HepG2 (cell line): Measurements from ENCODE around the gene HLF. TPM values are rescaled to one million over a fixed set of nuclear protein-coding genes. Genes with fewer than 3 reads are reported as not detected.

Experiments
- AKAP8 ChIP-seq: sonication (generic); formaldehyde crosslinking; IDR thresholded peaks from 2 replicates; pipeline ENCODE4 v1.5.1; 2020; ENCODE audit warnings: mild to moderate bottlenecking, missing genetic modification reagents
- DPF2 ChIP-seq: sonication (generic); formaldehyde crosslinking; IDR thresholded peaks from 2 replicates; pipeline ENCODE4 v1.4.0; 2020; ENCODE audit warnings: mild to moderate bottlenecking, low read depth, missing genetic modification reagents, borderline replicate concordance
- FOXP4 ChIP-seq: sonication (generic); formaldehyde crosslinking; IDR thresholded peaks from 2 replicates; pipeline ENCODE4 v1.4.0; 2020; ENCODE audit warnings: missing genetic modification reagents
- GPN1 ChIP-seq: sonication (generic); formaldehyde crosslinking; IDR thresholded peaks from 2 replicates; pipeline ENCODE4 v1.5.1; 2020; ENCODE audit warnings: missing genetic modification reagents, borderline replicate concordance
- RARG ChIP-seq: sonication (generic); formaldehyde crosslinking; IDR thresholded peaks from 2 replicates; pipeline ENCODE4 v1.4.0; 2020; ENCODE audit warnings: low read depth, mild to moderate bottlenecking, missing genetic modification reagents
- ZC3H4 ChIP-seq: sonication (generic); formaldehyde crosslinking; IDR thresholded peaks from 2 replicates; pipeline ENCODE4 v1.4.0; 2020; ENCODE audit warnings: missing genetic modification reagents, borderline replicate concordance
- ZNF20 ChIP-seq: sonication (generic); formaldehyde crosslinking; IDR thresholded peaks from 2 replicates; pipeline ENCODE4 v1.4.0; 2020; ENCODE audit warnings: mild to moderate bottlenecking, moderate library complexity, missing genetic modification reagents
- ZNF207 ChIP-seq: fragments of 450-650 bp; IDR thresholded peaks from 2 replicates; pipeline ENCODE4 v1.6.1; 2016; ENCODE audit warnings: antibody characterized with exemption, borderline replicate concordance
- ZNF276 ChIP-seq: sonication (generic); formaldehyde crosslinking; IDR thresholded peaks from 2 replicates; pipeline ENCODE4 v1.4.0; 2020; ENCODE audit warnings: mild to moderate bottlenecking, low read depth, missing genetic modification reagents
- ZNF550 ChIP-seq: sonication (generic); formaldehyde crosslinking; IDR thresholded peaks from 2 replicates; pipeline ENCODE4 v1.4.0; 2020; ENCODE audit warnings: mild to moderate bottlenecking, missing genetic modification reagents, borderline replicate concordance
- ZNF703 ChIP-seq: sonication (generic); formaldehyde crosslinking; IDR thresholded peaks from 2 replicates; pipeline ENCODE4 v1.5.1; 2020; ENCODE audit warnings: missing genetic modification reagents, mild to moderate bottlenecking, moderate library complexity, borderline replicate concordance
- ZSCAN9 ChIP-seq: IDR thresholded peaks from 2 replicates; pipeline ENCODE4 v1.6.1; 2016; ENCODE audit warnings: borderline replicate concordance
- polyA plus RNA-seq, 8 experiments: library from polyadenylated mRNA; depleted of rRNA in 3 of 8; stranded (reverse) in 7 of 8; unstranded in 1 of 8; fragments of >200 nt; fragmentation: Illumina TruSeq in 4 of 8; extraction: Trizol in 4 of 8; gene quantifications; 2 replicates each; pipeline versions ENCODE4 v1.2.1 to v1.2.3, GENCODE V29; 2011 to 2016; ENCODE audit warnings: low read depth in 4 of 8, missing spikeins in 1 of 8, mixed read lengths in 1 of 8; ENCODE audit not compliant: insufficient read depth in 1 of 8
- total RNA-seq, 5 experiments: library from RNA; depleted of rRNA; stranded (reverse); fragments of >200 nt; fragmentation: Illumina TruSeq; extraction: Trizol; gene quantifications; 2 replicates each; pipeline ENCODE4 v1.2.3, GENCODE V29; 2016; ENCODE audit warnings: low read depth in 1 of 5
- TF ChIP-seq, protein P1 (sequence below): sonication (generic); formaldehyde crosslinking; IDR thresholded peaks from 2 replicates; pipeline ENCODE4 v1.5.1; 2020; ENCODE audit warnings: missing genetic modification reagents, mild to moderate bottlenecking, borderline replicate concordance
- TF ChIP-seq, protein P2 (sequence below): sonication (generic); formaldehyde crosslinking; IDR thresholded peaks from 2 replicates; pipeline ENCODE4 v1.5.0; 2020; ENCODE audit warnings: mild to moderate bottlenecking, missing genetic modification reagents
- TF ChIP-seq, protein P3 (sequence below): sonication (generic); formaldehyde crosslinking; IDR thresholded peaks from 2 replicates; pipeline ENCODE4 v1.5.1; 2020; ENCODE audit warnings: mild to moderate bottlenecking, missing genetic modification reagents, borderline replicate concordance
- TF ChIP-seq, protein P4 (sequence below): sonication (generic); formaldehyde crosslinking; IDR thresholded peaks from 2 replicates; pipeline ENCODE4 v1.5.0; 2020; ENCODE audit warnings: missing genetic modification reagents

HLF gene
- total and polyA plus RNA-seq, 2 of the 13 experiments (the other 11 are each of a cell fraction or from before 2014, with no cell fraction given) = 202 to 346 TPM

DNA sequence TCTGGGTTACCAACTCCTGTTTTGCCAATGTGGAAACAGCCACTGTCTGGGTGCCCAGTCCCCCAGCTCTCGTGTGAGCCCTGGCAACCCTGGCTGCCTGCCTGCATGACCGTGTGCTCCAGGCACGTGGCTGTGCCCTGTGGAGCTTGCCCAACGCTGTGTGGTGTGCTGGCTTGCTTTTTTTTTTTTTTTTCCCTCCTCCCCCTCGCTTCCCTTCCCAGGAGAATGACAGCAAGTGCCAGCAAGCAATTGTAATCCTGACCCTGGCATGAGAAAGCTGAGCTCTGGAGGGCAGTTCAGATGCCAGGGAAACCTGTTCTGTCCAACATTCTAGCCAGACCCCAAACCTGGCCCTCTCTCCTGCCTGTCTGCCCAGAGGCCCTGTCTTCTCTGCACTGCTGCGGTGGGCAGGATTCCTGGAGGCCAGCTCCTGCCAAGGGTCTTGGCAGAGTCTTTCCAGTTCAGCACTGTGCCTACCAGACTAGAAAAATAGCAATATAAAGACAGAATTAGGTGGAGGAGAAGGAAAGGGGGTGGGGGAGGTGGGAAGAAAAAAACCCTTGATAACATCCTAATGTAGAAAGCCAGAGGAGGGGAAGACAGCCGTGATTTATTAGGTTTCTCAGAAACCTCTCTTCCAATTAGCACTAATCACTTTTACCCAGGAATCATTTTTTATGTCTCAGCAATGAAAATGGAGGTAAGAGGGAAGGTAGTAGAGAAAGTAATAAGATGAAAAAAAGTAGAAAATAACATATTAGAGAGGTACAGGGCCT, 9.0 kb downstream of the HLF start (continued):
- no peak for TF ChIP-seq ZNF276 (CRISPR knock-in tag)
- no peak for TF ChIP-seq ZNF703 (CRISPR knock-in tag)
- TF ChIP-seq DPF2 (CRISPR knock-in tag) = no peak
- no peak for TF ChIP-seq ZSCAN9 (CRISPR knock-in tag)
- TF ChIP-seq, protein P1, sequence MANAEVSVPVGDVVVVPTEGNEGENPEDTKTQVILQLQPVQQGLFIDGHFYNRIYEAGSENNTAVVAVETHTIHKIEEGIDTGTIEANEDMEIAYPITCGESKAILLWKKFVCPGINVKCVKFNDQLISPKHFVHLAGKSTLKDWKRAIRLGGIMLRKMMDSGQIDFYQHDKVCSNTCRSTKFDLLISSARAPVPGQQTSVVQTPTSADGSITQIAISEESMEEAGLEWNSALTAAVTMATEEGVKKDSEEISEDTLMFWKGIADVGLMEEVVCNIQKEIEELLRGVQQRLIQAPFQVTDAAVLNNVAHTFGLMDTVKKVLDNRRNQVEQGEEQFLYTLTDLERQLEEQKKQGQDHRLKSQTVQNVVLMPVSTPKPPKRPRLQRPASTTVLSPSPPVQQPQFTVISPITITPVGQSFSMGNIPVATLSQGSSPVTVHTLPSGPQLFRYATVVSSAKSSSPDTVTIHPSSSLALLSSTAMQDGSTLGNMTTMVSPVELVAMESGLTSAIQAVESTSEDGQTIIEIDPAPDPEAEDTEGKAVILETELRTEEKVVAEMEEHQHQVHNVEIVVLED = no peak
- TF ChIP-seq, protein P2, sequence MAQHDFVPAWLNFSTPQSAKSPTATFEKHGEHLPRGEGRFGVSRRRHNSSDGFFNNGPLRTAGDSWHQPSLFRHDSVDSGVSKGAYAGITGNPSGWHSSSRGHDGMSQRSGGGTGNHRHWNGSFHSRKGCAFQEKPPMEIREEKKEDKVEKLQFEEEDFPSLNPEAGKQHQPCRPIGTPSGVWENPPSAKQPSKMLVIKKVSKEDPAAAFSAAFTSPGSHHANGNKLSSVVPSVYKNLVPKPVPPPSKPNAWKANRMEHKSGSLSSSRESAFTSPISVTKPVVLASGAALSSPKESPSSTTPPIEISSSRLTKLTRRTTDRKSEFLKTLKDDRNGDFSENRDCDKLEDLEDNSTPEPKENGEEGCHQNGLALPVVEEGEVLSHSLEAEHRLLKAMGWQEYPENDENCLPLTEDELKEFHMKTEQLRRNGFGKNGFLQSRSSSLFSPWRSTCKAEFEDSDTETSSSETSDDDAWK (CRISPR knock-in tag) = no peak
- TF ChIP-seq RARG (CRISPR knock-in tag) = peak; percentile 54; the same call in 1 of the 2 replicates
- TF ChIP-seq FOXP4 (CRISPR knock-in tag) = no peak
- TF ChIP-seq, protein P3, sequence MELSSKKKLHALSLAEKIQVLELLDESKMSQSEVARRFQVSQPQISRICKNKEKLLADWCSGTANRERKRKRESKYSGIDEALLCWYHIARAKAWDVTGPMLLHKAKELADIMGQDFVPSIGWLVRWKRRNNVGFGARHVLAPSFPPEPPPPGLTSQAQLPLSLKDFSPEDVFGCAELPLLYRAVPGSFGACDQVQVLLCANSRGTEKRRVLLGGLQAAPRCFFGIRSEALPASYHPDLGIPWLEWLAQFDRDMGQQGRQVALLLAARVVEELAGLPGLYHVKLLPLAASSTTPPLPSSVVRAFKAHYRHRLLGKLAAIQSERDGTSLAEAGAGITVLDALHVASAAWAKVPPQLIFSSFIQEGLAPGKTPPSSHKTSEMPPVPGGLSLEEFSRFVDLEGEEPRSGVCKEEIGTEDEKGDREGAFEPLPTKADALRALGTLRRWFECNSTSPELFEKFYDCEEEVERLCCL (CRISPR knock-in tag) = no peak
- no peak for TF ChIP-seq ZNF207
- TF ChIP-seq ZNF550 (CRISPR knock-in tag) = no peak
- 0 out of 2 replicates have a peak, but pooled peaks have one; percentile 57 for TF ChIP-seq ZC3H4
- TF ChIP-seq, protein P4, sequence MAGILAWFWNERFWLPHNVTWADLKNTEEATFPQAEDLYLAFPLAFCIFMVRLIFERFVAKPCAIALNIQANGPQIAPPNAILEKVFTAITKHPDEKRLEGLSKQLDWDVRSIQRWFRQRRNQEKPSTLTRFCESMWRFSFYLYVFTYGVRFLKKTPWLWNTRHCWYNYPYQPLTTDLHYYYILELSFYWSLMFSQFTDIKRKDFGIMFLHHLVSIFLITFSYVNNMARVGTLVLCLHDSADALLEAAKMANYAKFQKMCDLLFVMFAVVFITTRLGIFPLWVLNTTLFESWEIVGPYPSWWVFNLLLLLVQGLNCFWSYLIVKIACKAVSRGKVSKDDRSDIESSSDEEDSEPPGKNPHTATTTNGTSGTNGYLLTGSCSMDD (CRISPR knock-in tag) = no peak
- no peak for TF ChIP-seq GPN1 (CRISPR knock-in tag)
- TF ChIP-seq AKAP8 (CRISPR knock-in tag) = no peak
- no peak for TF ChIP-seq ZNF20
